ENCODE measurements around the gene UROS. TPM values are rescaled to one million over a fixed set of nuclear protein-coding genes. Genes with fewer than 3 reads are reported as not detected.

The UROS gene
- total RNA-seq, 4 donors from 2014 or later: 28.8 to 55.7 (median 44.6) TPM

- no peak overlapping the region for H3K4me3 ChIP-seq
- TF ChIP-seq CTCF (IDR thresholded peaks at IDR 0.05): no peak
- no peak for TF ChIP-seq POLR2A (IDR thresholded peaks at IDR 0.05)
- no peak for TF ChIP-seq EP300 (IDR thresholded peaks at IDR 0.05)
- peaks cover 0 to 7% (median 0%) of the 10 kb centered on the region in 4 donors for H3K9me3 ChIP-seq
- no peak overlapping the region for H3K27ac ChIP-seq
- WGBS, 2 donors: 62 to 79% methylated on average over 6 of the region's 6 CpGs
- H3K36me3 ChIP-seq: peaks cover 0 to 49% (median 0%) of the 10 kb centered on the region in 3 donors
- no peaks in the 10 kb centered on the region for H3K27me3 ChIP-seq
- DNase-seq (ENCODE audit: low spot score in 2 of 2): no peak
- H3K4me1 ChIP-seq: no peaks in the 10 kb centered on the region
Measured at GRCh38 chr10:125783957-125784356, 39.1 kb downstream of the UROS start.

DNA sequence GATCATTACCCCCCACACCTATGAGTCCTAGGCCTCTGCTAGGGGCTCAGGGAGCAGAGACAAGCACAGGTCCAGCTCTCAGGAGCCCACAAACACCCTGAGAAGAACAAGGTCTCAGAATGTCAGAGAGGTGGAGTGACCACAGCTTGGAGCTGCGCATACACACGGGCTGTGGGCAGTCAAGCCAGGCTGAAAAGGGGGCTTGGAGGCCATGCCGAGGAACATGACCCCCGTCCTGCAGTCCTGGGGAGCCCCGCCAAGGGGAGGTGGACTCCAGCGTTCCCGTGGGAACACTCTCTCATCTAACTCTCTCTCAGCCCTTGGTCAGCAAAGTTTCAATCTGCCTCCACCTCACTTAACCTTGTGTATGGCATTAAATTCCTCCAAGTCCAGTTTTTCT is 39.6 kb downstream of the UROS start:
- Histone ChIP-seq H3K36me3 (peaks cover 0 to 44% (median 0%) of the 10 kb centered on the region in 3 donors), H3K4me3 (no peak overlapping the region), H3K27me3 (no peaks in the 10 kb centered on the region), H3K9me3 (peaks cover 0 to 7% (median 0%) of the 10 kb centered on the region in 4 donors), H3K27ac (no peak overlapping the region), H3K4me1 (no peaks in the 10 kb centered on the region)
- 82 to 90% methylated on average over 7 of the region's 7 CpGs for WGBS, 2 donors
- no peak for TF ChIP-seq CTCF (IDR thresholded peaks at IDR 0.05)
- TF ChIP-seq EP300 (IDR thresholded peaks at IDR 0.05): no peak
- TF ChIP-seq POLR2A (IDR thresholded peaks at IDR 0.05): no peak
- no peak for DNase-seq (ENCODE audit: low spot score in 2 of 2)

DNA sequence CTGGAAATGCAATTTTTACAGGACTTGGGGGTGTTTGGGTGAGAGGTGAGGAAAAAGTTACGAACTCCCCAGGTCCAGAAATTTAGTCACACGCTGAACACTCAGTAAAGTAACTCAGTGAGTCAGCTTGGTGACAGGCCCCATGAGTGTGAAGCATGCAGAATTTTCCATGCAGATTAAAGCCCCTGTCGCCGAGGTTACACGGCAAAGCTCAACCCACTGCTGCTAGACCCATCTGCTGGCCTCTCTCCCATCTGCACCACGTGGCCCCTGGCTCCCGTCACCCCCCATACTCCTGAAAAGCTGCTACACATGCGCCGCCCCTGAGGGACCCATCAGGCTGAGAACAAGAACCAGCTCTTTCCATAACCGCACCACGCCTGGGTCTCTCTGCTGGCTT is 40.4 kb downstream of the UROS start:
- TF ChIP-seq CTCF (IDR thresholded peaks at IDR 0.05) (no peak), EP300 (IDR thresholded peaks at IDR 0.05) (no peak), POLR2A (IDR thresholded peaks at IDR 0.05) (no peak)
- H3K4me1 ChIP-seq: no peaks in the 10 kb centered on the region
- H3K27ac ChIP-seq: no peak overlapping the region
- H3K36me3 ChIP-seq: peaks cover 0 to 36% (median 0%) of the 10 kb centered on the region in 3 donors
- no peak overlapping the region for H3K4me3 ChIP-seq
- 70 to 79% methylated on average over 11 of the region's 11 CpGs for WGBS, 2 donors
- peaks cover 0 to 7% (median 0%) of the 10 kb centered on the region in 4 donors for H3K9me3 ChIP-seq
- no peak for DNase-seq (ENCODE audit: low spot score in 2 of 2)
- no peaks in the 10 kb centered on the region for H3K27me3 ChIP-seq

DNA sequence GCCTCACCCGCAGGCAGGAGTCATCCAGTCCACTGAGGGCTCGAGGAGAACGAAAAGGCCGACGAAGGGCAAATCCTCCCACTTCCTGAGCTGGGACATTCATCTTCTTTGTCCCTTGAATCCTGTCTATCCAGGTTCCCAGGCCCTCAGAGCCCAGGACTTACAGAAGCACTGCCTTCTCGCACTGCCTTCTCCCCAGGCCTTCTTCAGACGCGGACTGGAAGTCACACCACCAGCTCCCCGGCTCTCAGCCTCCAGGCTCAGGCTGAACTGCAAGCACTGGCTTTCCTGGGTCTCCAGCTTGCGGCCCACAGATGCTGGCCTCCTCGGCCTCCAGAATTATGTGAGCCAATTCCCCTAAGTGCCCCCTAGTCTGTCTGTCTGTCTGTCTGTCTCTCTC is 41.0 kb downstream of the UROS start:
- no peak for DNase-seq (ENCODE audit: low spot score in 2 of 2)
- Histone ChIP-seq H3K4me3 (no peak overlapping the region), H3K27ac (no peak overlapping the region), H3K9me3 (peaks cover 0 to 7% (median 0%) of the 10 kb centered on the region in 4 donors), H3K27me3 (no peaks in the 10 kb centered on the region), H3K36me3 (peaks cover 0 to 30% (median 0%) of the 10 kb centered on the region in 3 donors), H3K4me1 (no peaks in the 10 kb centered on the region)
- 61 to 72% methylated on average over 11 of the region's 11 CpGs for WGBS, 2 donors
- TF ChIP-seq CTCF (IDR thresholded peaks at IDR 0.05) (no peak), POLR2A (IDR thresholded peaks at IDR 0.05) (no peak), EP300 (IDR thresholded peaks at IDR 0.05) (no peak)

- Histone ChIP-seq H3K4me3 (no peak overlapping the region), H3K27me3 (no peaks in the 10 kb centered on the region), H3K27ac (no peak overlapping the region), H3K36me3 (peaks cover 0 to 24% (median 0%) of the 10 kb centered on the region in 3 donors), H3K4me1 (no peaks in the 10 kb centered on the region), H3K9me3 (peaks cover 0 to 7% (median 0%) of the 10 kb centered on the region in 4 donors)
- DNase-seq (ENCODE audit: low spot score in 2 of 2): no peak
- WGBS, 2 donors: 86 to 91% methylated on average over 8 of the region's 8 CpGs
- TF ChIP-seq CTCF (IDR thresholded peaks at IDR 0.05): no peak
- no peak for TF ChIP-seq EP300 (IDR thresholded peaks at IDR 0.05)
- TF ChIP-seq POLR2A (IDR thresholded peaks at IDR 0.05): no peak
Measured at GRCh38 chr10:125781374-125781773, 41.7 kb downstream of the UROS start.
